Stomach (tissue), 9 donors: Measurements from ENCODE around the gene DDC. TPM values are rescaled to one million over a fixed set of nuclear protein-coding genes. Genes with fewer than 3 reads are reported as not detected.
A peak's percentile ranks its signal among the peaks of the same experiment; 100 is the strongest.

ENCODE experiments used
- DNase-seq, 2 donors: peaks; one replicate each; pipeline versions ENCODE4 v3.0.0 to v3.0.0-alpha.2; 2013 to 2019
- H3K27ac ChIP-seq, 5 donors: fragments of 200-600 bp in 4 of 5; sonication (generic) in 4 of 5; one replicate each; pipeline ENCODE4 v1.5.1; 2013 to 2019; ENCODE audit warnings: mild to moderate bottlenecking in 1 of 5, moderate library complexity in 1 of 5
- H3K27me3 ChIP-seq, 3 donors: fragments of 200-600 bp; sonication (generic); one replicate each; pipeline ENCODE4 v1.5.1; 2017 to 2019; ENCODE audit warnings: mixed run types in 1 of 3
- H3K36me3 ChIP-seq, 4 donors: fragments of 200-600 bp; sonication (generic); 1 replicate in 3 of 4; 2 replicates in 1 of 4; pipeline ENCODE4 v1.5.1; 2016 to 2019
- H3K4me1 ChIP-seq, 4 donors: fragments of 200-600 bp; sonication (generic); one replicate each; pipeline ENCODE4 v1.5.1; 2016 to 2019
- H3K4me3 ChIP-seq, 4 donors: fragments of 200-600 bp; sonication (generic) in 3 of 4; one replicate each; pipeline ENCODE4 v1.5.1; 2016 to 2019; ENCODE audit warnings: mild to moderate bottlenecking in 1 of 4
- H3K9me3 ChIP-seq, 4 donors: fragments of 200-600 bp; sonication (generic); one replicate each; pipeline ENCODE4 v1.5.1; 2016 to 2019
- EP300 ChIP-seq: sonication (generic); formaldehyde crosslinking; IDR thresholded peaks from one replicate; pipeline ENCODE4 v1.6.1; 2017; ENCODE audit warnings: antibody characterized with exemption
- POLR2A ChIP-seq, 4 donors: fragments of 450-650 bp; IDR thresholded peaks; one replicate each; pipeline ENCODE4 v1.6.1; 2016; ENCODE audit warnings: antibody characterized with exemption in 4 of 4, control low read depth in 2 of 4, mild to moderate bottlenecking in 1 of 4, moderate library complexity in 1 of 4
- POLR2AphosphoS5 ChIP-seq, 3 donors: sonication (generic); formaldehyde crosslinking; IDR thresholded peaks; one replicate each; pipeline ENCODE4 v1.6.1; 2016; ENCODE audit warnings: antibody characterized with exemption in 3 of 3
- WGBS, 5 donors: extraction: QIAGEN DNeasy Blood & Tissue Kit in 3 of 5; methylation state at CpG; one replicate each; pipeline versions ENCODE4 v1.1.5 to v1.1.7; 2013 to 2018; 5-methylcytosine and 5-hydroxymethylcytosine counted together
- intact Hi-C: fragments of 100-400 bp; cut with DNase I; formaldehyde crosslinking; loops from one replicate; pipeline ENCODE4 v1.15.1; 2023; ENCODE audit warnings: low total_unique reads
- polyA plus RNA-seq, 3 donors: library from polyadenylated mRNA; stranded (reverse); fragments of 200-250 nt; gene quantifications; one replicate each; pipeline ENCODE4 v1.2.3, GENCODE V29; 2013
- total RNA-seq, 5 donors: library from RNA; depleted of rRNA; stranded (reverse); fragments of >200 nt; gene quantifications; one replicate each; pipeline versions ENCODE4 v1.1.0 to v1.2.3, GENCODE V29; 2014 to 2016
- TF ChIP-seq, protein P1 (sequence below), 7 experiments: fragments of 450-650 bp in 4 of 7; fragments of 200-600 bp in 3 of 7; sonication (generic) in 3 of 7; IDR thresholded peaks; one replicate each; pipeline ENCODE4 v1.5.1; 2016 to 2019; ENCODE audit warnings: antibody characterized with exemption in 7 of 7, control low read depth in 2 of 7, mild to moderate bottlenecking in 1 of 7
- donor health status: healthy with polysubstance abuse.
- donor health status: Bipolar disorder and iron deficiency.
- donor health status: healthy.

Gene DDC
- total and polyA plus RNA-seq, 8 donors: 0.95 to 95.0 (median 4.7) TPM; not detected in 3

DNA sequence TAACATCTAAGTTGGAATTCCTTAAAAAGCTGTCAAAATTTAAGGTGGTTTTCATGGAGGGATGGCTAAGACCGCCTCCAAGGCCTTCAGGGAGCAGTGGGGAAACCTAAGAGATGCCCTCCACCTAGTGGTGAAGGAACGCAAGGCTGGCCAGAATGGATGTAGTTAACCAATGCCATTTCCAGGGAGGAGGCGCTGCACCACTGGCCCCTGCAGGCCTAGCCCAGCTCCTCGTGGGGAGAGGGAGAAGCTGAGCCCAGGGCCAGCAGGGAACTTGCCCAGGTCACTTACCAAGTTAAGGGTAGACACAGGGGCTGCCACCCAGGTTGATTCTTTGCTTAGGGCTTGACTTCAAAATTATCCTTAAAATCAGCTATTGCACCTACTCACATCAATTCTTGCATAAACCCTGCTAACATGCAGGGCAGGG lies 147.1 kb downstream of the DDC start:
- WGBS, 5 donors: 0 to 8% (median 3%) methylated on average over 4 of the region's 4 CpGs
- H3K27ac ChIP-seq: no peak overlapping the region
- H3K36me3 ChIP-seq: no peaks in the 10 kb centered on the region
- H3K27me3 ChIP-seq: no peaks in the 10 kb centered on the region
- H3K9me3 ChIP-seq: no peaks in the 10 kb centered on the region
- no peak overlapping the region for H3K4me3 ChIP-seq
- intact Hi-C loops: loop anchor here (10.0 kb wide), 1 partner anchor 213 kb away; no protein-coding TSS in a partner anchor
- DNase-seq: peak; percentile 77 to 88
- peaks cover 0 to 18% (median 0%) of the 10 kb centered on the region in 4 donors for H3K4me1 ChIP-seq
- TF ChIP-seq, protein P1, sequence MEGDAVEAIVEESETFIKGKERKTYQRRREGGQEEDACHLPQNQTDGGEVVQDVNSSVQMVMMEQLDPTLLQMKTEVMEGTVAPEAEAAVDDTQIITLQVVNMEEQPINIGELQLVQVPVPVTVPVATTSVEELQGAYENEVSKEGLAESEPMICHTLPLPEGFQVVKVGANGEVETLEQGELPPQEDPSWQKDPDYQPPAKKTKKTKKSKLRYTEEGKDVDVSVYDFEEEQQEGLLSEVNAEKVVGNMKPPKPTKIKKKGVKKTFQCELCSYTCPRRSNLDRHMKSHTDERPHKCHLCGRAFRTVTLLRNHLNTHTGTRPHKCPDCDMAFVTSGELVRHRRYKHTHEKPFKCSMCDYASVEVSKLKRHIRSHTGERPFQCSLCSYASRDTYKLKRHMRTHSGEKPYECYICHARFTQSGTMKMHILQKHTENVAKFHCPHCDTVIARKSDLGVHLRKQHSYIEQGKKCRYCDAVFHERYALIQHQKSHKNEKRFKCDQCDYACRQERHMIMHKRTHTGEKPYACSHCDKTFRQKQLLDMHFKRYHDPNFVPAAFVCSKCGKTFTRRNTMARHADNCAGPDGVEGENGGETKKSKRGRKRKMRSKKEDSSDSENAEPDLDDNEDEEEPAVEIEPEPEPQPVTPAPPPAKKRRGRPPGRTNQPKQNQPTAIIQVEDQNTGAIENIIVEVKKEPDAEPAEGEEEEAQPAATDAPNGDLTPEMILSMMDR (IDR thresholded peaks at IDR 0.05): peak in 5 of 7 experiments; percentile 61 to 84 (median 71)
- no peak for TF ChIP-seq EP300

DNA sequence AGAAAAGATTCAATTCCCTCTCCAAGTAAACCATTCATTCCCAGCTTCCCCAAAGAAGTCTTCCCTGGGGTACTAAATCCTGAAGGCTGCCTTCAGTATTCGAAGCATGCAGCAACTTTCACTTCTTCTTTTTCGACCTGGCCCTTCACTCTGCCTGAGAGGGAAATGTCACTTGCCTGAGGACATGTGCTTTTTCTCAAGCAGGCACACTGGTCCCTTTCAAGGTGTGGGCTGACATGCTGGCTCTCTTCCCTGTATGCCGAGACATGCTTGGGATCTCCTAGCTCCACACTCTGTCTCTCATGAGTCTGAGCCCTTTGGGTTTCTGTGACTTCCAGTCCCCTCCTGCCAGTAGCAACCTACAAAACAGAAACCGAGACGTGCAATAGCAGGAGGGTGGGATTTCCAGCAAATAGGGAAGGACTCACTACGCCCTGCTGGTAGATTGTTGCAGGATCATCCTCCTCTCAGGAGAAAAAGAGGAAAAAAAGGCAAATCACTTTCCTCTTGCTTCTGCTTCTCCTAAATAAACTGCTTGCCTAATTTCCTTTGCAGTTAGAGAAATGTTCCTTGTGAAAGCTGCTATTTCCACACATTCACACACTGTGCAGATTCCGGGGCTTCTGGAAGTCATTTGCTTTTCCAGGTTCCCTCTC lies 148.6 kb downstream of the DDC start:
- DNase-seq: no peak
- no peak overlapping the region for H3K27ac ChIP-seq
- no peak overlapping the region for H3K4me3 ChIP-seq
- no peak for TF ChIP-seq POLR2AphosphoS5 (IDR thresholded peaks at IDR 0.05)
- no peak for TF ChIP-seq POLR2A (IDR thresholded peaks at IDR 0.05)
- TF ChIP-seq, protein P1 (IDR thresholded peaks at IDR 0.05): no peak
- no peak for TF ChIP-seq EP300
- WGBS, 5 donors: 63 to 78% (median 73%) methylated on average over 7 of the region's 7 CpGs
- intact Hi-C loops: loop anchor here (10.0 kb wide), 1 partner anchor 212 kb away; no protein-coding TSS in a partner anchor
- no peaks in the 10 kb centered on the region for H3K36me3 ChIP-seq
- no peaks in the 10 kb centered on the region for H3K27me3 ChIP-seq
- no peaks in the 10 kb centered on the region for H3K9me3 ChIP-seq
- peaks cover 0 to 18% (median 0%) of the 10 kb centered on the region in 4 donors for H3K4me1 ChIP-seq

DNA sequence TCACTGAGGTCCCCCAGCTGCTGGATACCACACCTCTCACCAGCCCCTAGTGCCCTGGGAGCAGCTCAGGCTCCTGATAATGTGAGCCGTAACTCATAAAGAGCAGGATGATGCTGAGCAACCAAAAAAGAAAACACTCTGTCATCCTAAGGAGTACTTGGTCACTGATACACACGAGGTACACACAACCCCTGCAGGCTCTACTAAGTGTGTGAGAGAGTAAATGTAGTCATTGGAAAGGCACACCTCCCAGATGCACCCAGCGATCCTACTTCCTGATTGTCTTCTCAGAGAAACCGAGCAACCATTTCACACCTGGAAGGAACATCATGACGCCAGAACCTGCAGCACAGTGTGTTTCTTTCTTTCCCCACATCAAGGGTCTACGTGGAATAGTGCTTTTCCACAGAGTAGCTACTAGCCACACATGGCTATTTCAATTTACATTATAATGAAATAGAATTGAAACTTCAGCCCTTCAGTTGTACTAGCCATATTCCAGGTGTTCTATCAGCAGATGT lies 149.3 kb downstream of the DDC start:
- no peak overlapping the region for H3K27ac ChIP-seq
- 71 to 86% (median 76%) methylated on average over 6 of the region's 6 CpGs for WGBS, 5 donors
- H3K36me3 ChIP-seq: no peaks in the 10 kb centered on the region

DNA sequence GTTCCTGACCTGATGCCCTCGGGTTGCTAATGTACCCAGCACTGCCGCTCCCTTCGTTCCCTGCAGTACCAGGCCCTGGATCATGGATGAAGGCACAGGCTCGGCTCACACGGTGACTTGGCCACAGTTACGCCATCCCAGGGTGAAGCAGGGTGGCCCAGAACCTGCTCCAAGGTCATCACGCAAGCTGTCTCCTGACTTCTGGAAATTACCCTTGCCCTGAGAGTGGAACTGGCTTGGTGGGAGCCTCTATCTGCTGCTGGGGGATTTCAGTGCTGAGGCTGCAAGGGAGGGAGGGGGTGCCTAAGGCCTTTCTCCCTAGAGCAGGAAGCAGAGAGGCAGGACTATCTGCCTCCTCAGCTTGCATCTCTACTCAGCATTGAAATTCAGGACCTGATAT lies 151.6 kb downstream of the DDC start:
- no peaks in the 10 kb centered on the region for H3K36me3 ChIP-seq
- TF ChIP-seq POLR2AphosphoS5 (IDR thresholded peaks at IDR 0.05): no peak
- no peak for TF ChIP-seq POLR2A (IDR thresholded peaks at IDR 0.05)
- TF ChIP-seq, protein P1 (IDR thresholded peaks at IDR 0.05): no peak
- intact Hi-C loops: loop anchor here (10.0 kb wide), 1 partner anchor 209 kb away; no protein-coding TSS in a partner anchor
- no peak overlapping the region for H3K4me3 ChIP-seq
- H3K4me1 ChIP-seq: peaks cover 0 to 18% (median 0%) of the 10 kb centered on the region in 4 donors
- DNase-seq: no peak
- no peaks in the 10 kb centered on the region for H3K27me3 ChIP-seq
- 86 to 90% (median 89%) methylated on average over 5 to 7 of the region's 7 CpGs for WGBS, 5 donors
- no peak overlapping the region for H3K27ac ChIP-seq
- H3K9me3 ChIP-seq: no peaks in the 10 kb centered on the region

More for the DNA sequence above, 149.3 kb downstream of the DDC start:
- no peak for DNase-seq
- peaks cover 0 to 18% (median 0%) of the 10 kb centered on the region in 4 donors for H3K4me1 ChIP-seq
- intact Hi-C loops: loop anchor here (10.0 kb wide), 1 partner anchor 211 kb away; no protein-coding TSS in a partner anchor
- no peaks in the 10 kb centered on the region for H3K9me3 ChIP-seq
- TF ChIP-seq POLR2AphosphoS5 (IDR thresholded peaks at IDR 0.05) (no peak), EP300 (no peak), POLR2A (IDR thresholded peaks at IDR 0.05) (no peak)
- TF ChIP-seq, protein P1 (IDR thresholded peaks at IDR 0.05): no peak
- no peaks in the 10 kb centered on the region for H3K27me3 ChIP-seq
- no peak overlapping the region for H3K4me3 ChIP-seq
